SW480 (cell line): ENCODE measurements around the gene TTC28.

Experiments
- DNase-seq: peaks from one replicate; pipeline ENCODE4 v3.0.0-alpha.2; 2016; ENCODE audit warnings: low spot score

TTC28 gene

GRCh38 chr22:28001171-28001835 lies 678.3 kb downstream of the TTC28 start:
- no peak for DNase-seq

GRCh38 chr22:28000361-28000760 lies 679.3 kb downstream of the TTC28 start:
- DNase-seq, result no peak

GRCh38 chr22:27999876-28000275 lies 679.8 kb downstream of the TTC28 start:
- DNase-seq, result no peak

- DNase-seq, result no peak
These were observed 680.9 kb downstream of the TTC28 start for GRCh38 chr22:27998511-27999410.

- DNase-seq, result no peak
These were observed 682.1 kb downstream of the TTC28 start for GRCh38 chr22:27997538-27997937.

- DNase-seq, result no peak
These were observed 682.7 kb downstream of the TTC28 start for GRCh38 chr22:27996981-27997380.

- no peak for DNase-seq
These were observed 683.1 kb downstream of the TTC28 start for GRCh38 chr22:27996529-27996925.

GRCh38 chr22:27995801-27996528 lies 683.7 kb downstream of the TTC28 start:
- DNase-seq, result no peak

- no peak for DNase-seq
These were observed 684.9 kb downstream of the TTC28 start for GRCh38 chr22:27994481-27995331.

GRCh38 chr22:27993774-27994350 lies 685.8 kb downstream of the TTC28 start:
- no peak for DNase-seq

GRCh38 chr22:27993201-27993635 lies 686.4 kb downstream of the TTC28 start:
- DNase-seq, result no peak

- no peak for DNase-seq
These were observed 687.1 kb downstream of the TTC28 start for GRCh38 chr22:27992294-27993165.

- no peak for DNase-seq
These were observed 687.9 kb downstream of the TTC28 start for GRCh38 chr22:27991586-27992293.

GRCh38 chr22:27990879-27991278 lies 688.8 kb downstream of the TTC28 start:
- peak; percentile 17 for DNase-seq

- no peak for DNase-seq
These were observed 689.2 kb downstream of the TTC28 start for GRCh38 chr22:27990451-27990840.

GRCh38 chr22:27989758-27990450 lies 689.7 kb downstream of the TTC28 start:
- no peak for DNase-seq

GRCh38 chr22:27988704-27989103 lies 690.9 kb downstream of the TTC28 start:
- DNase-seq, result no peak

- DNase-seq, result peak; percentile 6
These were observed 692.1 kb downstream of the TTC28 start for GRCh38 chr22:27987557-27987956.

- no peak for DNase-seq
These were observed 692.7 kb downstream of the TTC28 start for GRCh38 chr22:27986937-27987336.
